HPDE6-E6E7 (cell line): ENCODE measurements around the gene MIF.
"Not testable (repeated sequence)": the region's sequence is repeated elsewhere in the genome, so short reads cannot be mapped to it uniquely, and the experiment has no call there.

ENCODE experiments used
- DNase-seq: peaks from one replicate; pipeline ENCODE4 v3.0.0; 2011; ENCODE audit warnings: missing footprints; ENCODE audit errors: extremely low spot score

Gene MIF

DNA sequence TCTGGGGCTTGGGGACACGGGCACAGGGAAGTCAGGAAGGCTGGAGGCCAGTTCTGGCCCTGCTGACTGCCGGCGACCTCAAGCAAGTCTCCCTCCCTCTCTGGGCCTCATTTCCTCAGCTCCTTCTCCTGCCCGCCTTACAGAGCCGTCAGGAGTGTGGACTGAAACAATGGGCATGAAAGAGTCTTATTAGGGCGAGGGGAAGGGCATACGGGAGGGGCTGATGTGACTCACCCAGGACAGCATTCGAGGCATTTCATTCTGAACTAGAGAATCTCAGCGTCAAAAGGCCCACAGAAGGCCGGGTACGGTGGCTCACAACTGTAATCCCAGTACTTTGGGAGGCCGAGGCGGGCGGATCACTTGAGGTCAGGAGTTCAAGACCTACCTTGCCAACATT is 46.0 kb downstream of the MIF start:
- not testable (repeated sequence) for DNase-seq
